K562 (cell line): ENCODE measurements around the gene RSPRY1. TPM values are rescaled to one million over a fixed set of nuclear protein-coding genes. Genes with fewer than 3 reads are reported as not detected.
A peak's percentile ranks its signal among the peaks of the same experiment; 100 is the strongest.

ENCODE experiments used
- ATAC-seq: fragments of 200-7000 bp; cut with Tn5 transposase; 3 replicates; pipeline ENCODE4 v1.9.1; 2020; ENCODE audit warnings: moderate library complexity
- BruUV-seq: library from RNA; stranded (reverse); fragments of 400-500 nt; replicated peaks from 2 replicates; lab custom pipeline; 2021; lab: Mats Ljungman, UMichigan
- CTCF ChIA-PET: fragments of 300-600 bp; formaldehyde crosslinking; extraction: SDS; loops from one replicate; lab custom pipeline; 2021; ENCODE audit warnings: low intra/inter-chr PET ratio; lab: Yijun Ruan, JAX
- POLR2A ChIA-PET: fragments of 300-600, 350-650 bp; sonication (Branson Sonifier 250); formaldehyde crosslinking; extraction: SDS; loops from one replicate; lab custom pipeline; 2021; ENCODE audit warnings: antibody characterized with exemption, inconsistent platforms; lab: Yijun Ruan, JAX
- DNase-seq, 4 experiments: peaks; one replicate each; pipeline versions ENCODE4 v3.0.0 to v3.0.0-alpha.2; 2011 to 2018; ENCODE audit warnings: low spot score in 3 of 4, mixed read lengths in 3 of 4; ENCODE audit errors: extremely low read depth in 1 of 4
- FAIRE-seq: peaks from 2 replicates; lab custom pipeline; 2011; peaks lifted over from hg19 to GRCh38; lab: Jason Lieb, UNC
- H2AFZ ChIP-seq: 2 replicates; pipeline ENCODE4 v1.6.0; 2011; ENCODE audit warnings: low read depth, low read length, control low read depth, inconsistent platforms
- H3K27ac ChIP-seq: fragments of 200-600 bp; 3 replicates; pipeline ENCODE4 v1.8.0; 2011; ENCODE audit warnings: low read depth, mild to moderate bottlenecking, control low read depth, inconsistent platforms, low read length, moderate library complexity, mixed read lengths; ENCODE audit errors: extremely low read depth
- H3K27me3 ChIP-seq, 2 experiments: fragments of 300-600 bp in 1 of 2; 2 replicates in 1 of 2; 3 replicates in 1 of 2; pipeline versions ENCODE4 v1.6.0 to v1.8.0; 2011; ENCODE audit warnings: inconsistent platforms in 2 of 2, low read length in 2 of 2, mild to moderate bottlenecking in 1 of 2, mixed read lengths in 1 of 2, moderate library complexity in 1 of 2; ENCODE audit not compliant: control insufficient read depth in 2 of 2, insufficient read depth in 2 of 2
- H3K36me3 ChIP-seq: fragments of 300-600 bp; 3 replicates; pipeline ENCODE4 v1.8.0; 2011; ENCODE audit warnings: mild to moderate bottlenecking, low read length, inconsistent platforms; ENCODE audit not compliant: control insufficient read depth, insufficient read depth
- H3K4me1 ChIP-seq, 2 experiments: fragments of 200-600 bp in 1 of 2; replicated peaks in 1 of 2; 2 replicates in 1 of 2; 3 replicates in 1 of 2; pipeline versions ENCODE4 v1.5.1 to v1.8.0; 2011; ENCODE audit warnings: inconsistent platforms in 2 of 2, low read length in 2 of 2, mild to moderate bottlenecking in 1 of 2, mixed read lengths in 1 of 2, moderate library complexity in 1 of 2; ENCODE audit not compliant: control insufficient read depth in 2 of 2, insufficient read depth in 2 of 2
- H3K4me2 ChIP-seq: 2 replicates; pipeline ENCODE4 v1.6.1; 2011; ENCODE audit warnings: low read length, control low read depth, inconsistent platforms, mixed read lengths; ENCODE audit not compliant: insufficient read depth
- H3K4me3 ChIP-seq: fragments of 200-600 bp; sonication (generic), shearing (Covaris generic); 2 replicates; pipeline ENCODE4 v1.5.1; 2016; ENCODE audit warnings: control low read depth, inconsistent platforms
- H3K79me2 ChIP-seq: fragments of 200-600 bp; 3 replicates; pipeline ENCODE4 v1.8.0; 2011; ENCODE audit warnings: low read length, inconsistent platforms; ENCODE audit not compliant: control insufficient read depth, insufficient read depth
- H3K9ac ChIP-seq, 2 experiments: 2 replicates each; pipeline versions ENCODE4 v1.6.0 to v1.6.1; 2011; ENCODE audit warnings: low read depth in 2 of 2, low read length in 2 of 2, control low read depth in 1 of 2, inconsistent platforms in 1 of 2, mild to moderate bottlenecking in 1 of 2, mixed read lengths in 1 of 2; ENCODE audit not compliant: insufficient read depth in 1 of 2
- H3K9me1 ChIP-seq: one replicate; pipeline ENCODE4 v1.6.0; 2011; ENCODE audit warnings: inconsistent platforms, mild to moderate bottlenecking, low read length, moderate library complexity; ENCODE audit not compliant: control insufficient read depth, insufficient read depth
- H3K9me3 ChIP-seq: replicated peaks from 2 replicates; pipeline ENCODE4 v1.5.1; 2011; ENCODE audit warnings: low read depth, low read length, inconsistent platforms; ENCODE audit not compliant: control insufficient read depth, insufficient read depth
- H4K20me1 ChIP-seq: replicated peaks from 2 replicates; pipeline ENCODE4 v1.6.1; 2011; ENCODE audit warnings: low read length, inconsistent platforms, mixed read lengths; ENCODE audit not compliant: control insufficient read depth, insufficient read depth
- CBX2 ChIP-seq: fragments of 200-600 bp; sonication (generic); IDR thresholded peaks from one replicate; pipeline ENCODE4 v1.6.1; 2012; ENCODE audit warnings: mild to moderate bottlenecking, low read length, inconsistent platforms; ENCODE audit not compliant: insufficient read depth, poor library complexity, severe bottlenecking
- CXXC5 ChIP-seq: fragments of 250-450 bp; sonication (Bioruptor Pico); IDR thresholded peaks from 2 replicates; pipeline ENCODE4 v1.8.0; 2022; ENCODE audit warnings: inconsistent platforms, mild to moderate bottlenecking, moderate library complexity
- FOXM1 ChIP-seq, 2 experiments: fragments of 450-650 bp in 1 of 2; sonication (generic) in 1 of 2; formaldehyde crosslinking in 1 of 2; IDR thresholded peaks; 2 replicates each; pipeline versions ENCODE4 v1.6.1 to v1.9.0; 2017 to 2022; ENCODE audit warnings: low read depth in 2 of 2, mild to moderate bottlenecking in 2 of 2, missing genetic modification reagents in 1 of 2, moderate library complexity in 1 of 2
- KDM2B ChIP-seq: fragments of 250-450 bp; sonication (Bioruptor Pico); IDR thresholded peaks from 2 replicates; pipeline ENCODE4 v1.8.0; 2021; ENCODE audit warnings: mild to moderate bottlenecking, moderate library complexity
- MYC ChIP-seq, 2 experiments: fragments of 250-450 bp in 1 of 2; sonication (Bioruptor Pico) in 1 of 2; IDR thresholded peaks; 2 replicates each; pipeline versions ENCODE4 v1.5.1 to v1.6.1; 2012 to 2021; ENCODE audit warnings: low read depth in 2 of 2, borderline replicate concordance in 1 of 2, improper control_type of control experiment in 1 of 2, low read length in 1 of 2, mild to moderate bottlenecking in 1 of 2, moderate library complexity in 1 of 2
- NEUROD1 ChIP-seq: fragments of 150-350 bp; IDR thresholded peaks from 2 replicates; pipeline ENCODE4 v1.6.1; 2014; ENCODE audit warnings: borderline replicate concordance, low read length, low read depth; ENCODE audit not compliant: partially characterized antibody
- PTTG1 ChIP-seq: fragments of 450-650 bp; IDR thresholded peaks from 2 replicates; pipeline ENCODE4 v1.6.1; 2016; ENCODE audit warnings: low read depth, mild to moderate bottlenecking, missing genetic modification characterization, missing compliant biosample characterization
- SAFB ChIP-seq: fragments of 200-400 bp; formaldehyde crosslinking; IDR thresholded peaks from 2 replicates; pipeline ENCODE4 v1.6.1; 2017; ENCODE audit warnings: low read depth, low read length, borderline replicate concordance
- SMARCA4 ChIP-seq: fragments of 450-650 bp; IDR thresholded peaks from 2 replicates; pipeline ENCODE4 v1.6.1; 2016
- TAL1 ChIP-seq: fragments of 450-650 bp; IDR thresholded peaks from 2 replicates; pipeline ENCODE4 v1.6.1; 2016; ENCODE audit warnings: mild to moderate bottlenecking
- TCF3 ChIP-seq: sonication (generic); formaldehyde crosslinking; IDR thresholded peaks from 2 replicates; pipeline ENCODE4 v1.4.0; 2020; ENCODE audit warnings: mild to moderate bottlenecking, missing genetic modification reagents
- TOE1 ChIP-seq, 2 experiments: fragments of 450-650 bp in 1 of 2; sonication (generic) in 1 of 2; formaldehyde crosslinking in 1 of 2; IDR thresholded peaks; 2 replicates each; pipeline versions ENCODE4 v1.7.1 to v1.8.0; 2016 to 2022; ENCODE audit warnings: borderline replicate concordance in 2 of 2, mild to moderate bottlenecking in 2 of 2, antibody characterized with exemption in 1 of 2, inconsistent platforms in 1 of 2, low read depth in 1 of 2, missing genetic modification reagents in 1 of 2, moderate library complexity in 1 of 2
- WGBS: fragments of 100-300 bp; shearing (Covaris generic); methylation state at CpG from one replicate; pipeline ENCODE4 v1.1.6; 2016; ENCODE audit warnings: low coverage, mixed read lengths; ENCODE audit not compliant: insufficient coverage; ENCODE audit errors: missing lambda C conversion rate; 5-methylcytosine and 5-hydroxymethylcytosine counted together
- in situ Hi-C: fragments of 300-500 bp; cut with MboI; formaldehyde crosslinking; loops from 4 replicates; pipeline ENCODE4 v1.15.0; 2018; ENCODE audit warnings: inconsistent platforms, mixed read lengths
- intact Hi-C: fragments of 100-400 bp; cut with micrococcal nuclease; formaldehyde crosslinking; loops from 2 replicates; pipeline ENCODE4 v1.14.2; 2022
- polyA plus RNA-seq, 8 experiments: library from polyadenylated mRNA; depleted of rRNA in 4 of 8; stranded (reverse) in 5 of 8; unstranded in 3 of 8; fragments of >200 nt; fragmentation: Nextera tagmentation in 2 of 8; fragmentation: Illumina TruSeq in 1 of 8; extraction: Ambion mirVana in 2 of 8; extraction: Trizol in 1 of 8; gene quantifications; 2 replicates each; pipeline versions ENCODE4 v1.2.1 to v1.2.3, GENCODE V29; 2011 to 2014; ENCODE audit warnings: inconsistent platforms in 1 of 8, missing spikeins in 1 of 8
- total RNA-seq, 7 experiments: library from RNA; depleted of rRNA in 6 of 7; stranded (reverse); fragments of >200 nt in 6 of 7; fragmentation: Illumina TruSeq in 2 of 7; extraction: Trizol in 2 of 7; gene quantifications; 2 replicates each; pipeline versions ENCODE4 v1.2.1 to v1.2.3, GENCODE V29; 2011 to 2021; ENCODE audit warnings: low replicate concordance in 1 of 7
- TF ChIP-seq, protein P1 (sequence below): fragments of 250-450 bp; sonication (Bioruptor Pico); IDR thresholded peaks from 2 replicates; pipeline ENCODE4 v1.8.0; 2021; ENCODE audit warnings: moderate library complexity, mild to moderate bottlenecking, inconsistent platforms
- TF ChIP-seq, protein P2 (sequence below): fragments of 250-450 bp; sonication (Bioruptor Pico); IDR thresholded peaks from 2 replicates; pipeline ENCODE4 v1.4.0; 2020
- TF ChIP-seq, protein P3 (sequence below), 2 experiments: fragments of 450-650 bp in 1 of 2; sonication (generic) in 1 of 2; formaldehyde crosslinking in 1 of 2; IDR thresholded peaks in 1 of 2; conservative IDR thresholded peaks in 1 of 2; 2 replicates each; pipeline versions ENCODE4 v1.6.1 to v1.8.1; 2016 to 2023; ENCODE audit warnings: mild to moderate bottlenecking in 2 of 2, moderate library complexity in 2 of 2, inconsistent platforms in 1 of 2, missing genetic modification reagents in 1 of 2

Gene RSPRY1
- total and polyA plus RNA-seq, 9 of the 15 experiments (the other 6 are each of a cell fraction or from before 2014, with no cell fraction given): 10.2 to 27.8 (median 20.8) TPM

DNA sequence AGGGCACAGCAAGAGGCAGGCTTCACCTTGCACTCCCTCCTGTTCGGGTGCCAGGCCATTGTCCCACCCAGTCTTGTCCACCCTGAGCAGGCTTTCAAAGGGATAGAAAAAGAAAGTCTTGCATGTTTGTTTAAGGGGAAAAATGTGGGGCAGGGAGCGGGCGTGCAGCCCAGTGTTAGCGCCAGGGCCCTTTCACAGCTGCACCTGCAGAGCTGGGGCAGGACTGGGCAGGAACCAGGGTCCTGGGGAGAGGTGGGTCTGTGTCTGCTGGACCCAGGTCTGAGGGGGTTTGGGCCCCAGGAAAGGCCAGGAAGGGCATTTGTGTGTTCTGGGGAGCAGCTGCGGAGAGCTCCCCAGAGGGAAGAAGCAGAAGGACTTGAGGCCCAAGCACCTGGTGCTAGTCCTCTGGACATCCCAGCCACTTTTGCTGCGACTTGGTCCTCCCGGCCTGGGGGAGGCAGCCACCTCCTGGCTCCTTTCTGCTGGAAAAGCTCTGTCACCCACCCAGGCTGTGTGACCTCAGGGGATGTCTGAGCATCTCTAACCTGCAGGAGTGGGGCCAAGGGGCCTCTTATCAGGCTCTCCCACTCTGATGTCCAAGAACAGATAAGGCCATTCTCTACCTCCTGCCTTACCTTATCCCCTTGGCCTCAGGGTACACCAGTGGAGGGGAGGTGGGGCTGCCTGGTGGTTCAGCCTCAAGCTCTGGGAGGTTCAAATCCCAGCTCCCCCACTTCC lies 45.0 kb upstream of the RSPRY1 start:
- in situ Hi-C loops (no loop called here), intact Hi-C loops (no loop called here)
- 0 out of 2 replicates have a peak, but pooled peaks cover 3% of the 10 kb centered on the region for H4K20me1 ChIP-seq
- DNase-seq (peak; percentile 58 to 83 (median 76)), ATAC-seq (peak; percentile 62), FAIRE-seq (peak; percentile 80)
- peak overlapping the region; percentile 6; the same call in 1 of the 2 replicates for H3K4me2 ChIP-seq
- H3K4me3 ChIP-seq: no peak overlapping the region
- H2AFZ ChIP-seq: peak overlapping the region; percentile 21; the same call in 1 of the 2 replicates
- H3K79me2 ChIP-seq: no peaks in the 10 kb centered on the region
- H3K27ac ChIP-seq: no peak overlapping the region
- peak overlapping the region in 1 of 2 experiments; percentile 73; a peak in 2 of 4 replicates for H3K9ac ChIP-seq
- no peaks in the 10 kb centered on the region for H3K9me1 ChIP-seq
- H3K27me3 ChIP-seq: no peaks in the 10 kb centered on the region
- peaks cover 23 to 35% of the 10 kb centered on the region in 2 experiments for H3K4me1 ChIP-seq
- CTCF ChIA-PET: no interaction called here
- H3K36me3 ChIP-seq: no peaks in the 10 kb centered on the region
- WGBS: 52% methylated on average over 6 of the region's 7 CpGs
- no peaks in the 10 kb centered on the region for H3K9me3 ChIP-seq
- no TSS peak for BruUV-seq
- POLR2A ChIA-PET: interaction anchor here (1.0 to 5.7 kb wide), 4 partner anchors 9 to 121 kb away, joined by 3 to 27 read pairs (median 4); no protein-coding TSS in a partner anchor
- TF ChIP-seq, protein P1, sequence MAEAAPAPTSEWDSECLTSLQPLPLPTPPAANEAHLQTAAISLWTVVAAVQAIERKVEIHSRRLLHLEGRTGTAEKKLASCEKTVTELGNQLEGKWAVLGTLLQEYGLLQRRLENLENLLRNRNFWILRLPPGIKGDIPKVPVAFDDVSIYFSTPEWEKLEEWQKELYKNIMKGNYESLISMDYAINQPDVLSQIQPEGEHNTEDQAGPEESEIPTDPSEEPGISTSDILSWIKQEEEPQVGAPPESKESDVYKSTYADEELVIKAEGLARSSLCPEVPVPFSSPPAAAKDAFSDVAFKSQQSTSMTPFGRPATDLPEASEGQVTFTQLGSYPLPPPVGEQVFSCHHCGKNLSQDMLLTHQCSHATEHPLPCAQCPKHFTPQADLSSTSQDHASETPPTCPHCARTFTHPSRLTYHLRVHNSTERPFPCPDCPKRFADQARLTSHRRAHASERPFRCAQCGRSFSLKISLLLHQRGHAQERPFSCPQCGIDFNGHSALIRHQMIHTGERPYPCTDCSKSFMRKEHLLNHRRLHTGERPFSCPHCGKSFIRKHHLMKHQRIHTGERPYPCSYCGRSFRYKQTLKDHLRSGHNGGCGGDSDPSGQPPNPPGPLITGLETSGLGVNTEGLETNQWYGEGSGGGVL: no peak
- TF ChIP-seq MYC (IDR thresholded peaks at IDR 0.05; ENCODE audit: low read depth, low read length): no peak
- no peak for TF ChIP-seq MYC (CRISPR knock-in tag; IDR thresholded peaks at IDR 0.05; ENCODE audit: borderline replicate concordance, low read depth)
- no peak for TF ChIP-seq CBX2
- no peak for TF ChIP-seq FOXM1 (IDR thresholded peaks at IDR 0.05; ENCODE audit: low read depth)
- no peak for TF ChIP-seq FOXM1 (CRISPR knock-in tag; IDR thresholded peaks at IDR 0.05; ENCODE audit: low read depth)
- TF ChIP-seq CXXC5: 0 out of 2 replicates have a peak, but pooled peaks have one; percentile 19
- TF ChIP-seq SAFB: no peak
- no peak for TF ChIP-seq PTTG1
- no peak for TF ChIP-seq TOE1 (IDR thresholded peaks at IDR 0.05; ENCODE audit: borderline replicate concordance)
- TF ChIP-seq TOE1 (CRISPR knock-in tag; IDR thresholded peaks at IDR 0.05; ENCODE audit: borderline replicate concordance, low read depth): no peak
- peak; percentile 69 for TF ChIP-seq TCF3
- TF ChIP-seq KDM2B (CRISPR knock-in tag): no peak
- TF ChIP-seq TAL1: peak; percentile 60
- TF ChIP-seq, protein P2, sequence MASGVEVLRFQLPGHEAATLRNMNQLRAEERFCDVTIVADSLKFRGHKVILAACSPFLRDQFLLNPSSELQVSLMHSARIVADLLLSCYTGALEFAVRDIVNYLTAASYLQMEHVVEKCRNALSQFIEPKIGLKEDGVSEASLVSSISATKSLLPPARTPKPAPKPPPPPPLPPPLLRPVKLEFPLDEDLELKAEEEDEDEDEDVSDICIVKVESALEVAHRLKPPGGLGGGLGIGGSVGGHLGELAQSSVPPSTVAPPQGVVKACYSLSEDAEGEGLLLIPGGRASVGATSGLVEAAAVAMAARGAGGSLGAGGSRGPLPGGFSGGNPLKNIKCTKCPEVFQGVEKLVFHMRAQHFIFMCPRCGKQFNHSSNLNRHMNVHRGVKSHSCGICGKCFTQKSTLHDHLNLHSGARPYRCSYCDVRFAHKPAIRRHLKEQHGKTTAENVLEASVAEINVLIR (CRISPR knock-in tag): no peak
- no peak for TF ChIP-seq NEUROD1
- peak; percentile 40; the same call in 1 of the 2 replicates for TF ChIP-seq SMARCA4
- TF ChIP-seq, protein P3, sequence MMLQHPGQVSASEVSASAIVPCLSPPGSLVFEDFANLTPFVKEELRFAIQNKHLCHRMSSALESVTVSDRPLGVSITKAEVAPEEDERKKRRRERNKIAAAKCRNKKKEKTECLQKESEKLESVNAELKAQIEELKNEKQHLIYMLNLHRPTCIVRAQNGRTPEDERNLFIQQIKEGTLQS (IDR thresholded peaks at IDR 0.05): no peak
- TF ChIP-seq, protein P3 (CRISPR knock-in tag; conservative IDR thresholded peaks at IDR 0.05): no peak
